Caki2 (cell line): Measurements from ENCODE around the gene PINK1. TPM values are rescaled to one million over a fixed set of nuclear protein-coding genes. Genes with fewer than 3 reads are reported as not detected.
"Not testable (repeated sequence)": the region's sequence is repeated elsewhere in the genome, so short reads cannot be mapped to it uniquely, and the experiment has no call there.

ENCODE experiments used
- DNase-seq: peaks from one replicate; pipeline ENCODE4 v3.0.0-alpha.2; 2015; ENCODE audit warnings: low read depth
- in situ Hi-C: cut with HindIII; loops from 2 replicates; pipeline ENCODE4 v1.10.0; 2016; ENCODE audit warnings: low sequenced_read_pairs, low pct_unique_long_range_greater_than_20kb, mixed read lengths
- total RNA-seq: library from RNA; depleted of rRNA; stranded (reverse); fragments of >200 nt; shearing (Covaris generic); gene quantifications from 2 replicates; pipeline ENCODE4 v1.2.3, GENCODE V29; 2014; ENCODE audit warnings: low replicate concordance

Gene PINK1
- total RNA-seq, 1 experiment from 2014 or later: 34.6 TPM

GRCh38 chr1:20663969-20664715 lies 30.9 kb downstream of the PINK1 start:
- in situ Hi-C loops: no loop called here
- no peak for DNase-seq

- in situ Hi-C loops: no loop called here
- DNase-seq: no peak
These were observed 32.5 kb downstream of the PINK1 start for GRCh38 chr1:20665726-20666125.

GRCh38 chr1:20666146-20666545 lies 32.9 kb downstream of the PINK1 start:
- in situ Hi-C loops: no loop called here
- DNase-seq: no peak

- in situ Hi-C loops: no loop called here
- DNase-seq: peak; percentile 21
These were observed 33.5 kb downstream of the PINK1 start for GRCh38 chr1:20666804-20667203.

- no peak for DNase-seq
- in situ Hi-C loops: no loop called here
These were observed 35.3 kb downstream of the PINK1 start for GRCh38 chr1:20668581-20668980.

- in situ Hi-C loops: no loop called here
These were observed 37.7 kb downstream of the PINK1 start for GRCh38 chr1:20670936-20671335.

GRCh38 chr1:20672265-20672632 lies 39.0 kb downstream of the PINK1 start:
- in situ Hi-C loops: no loop called here

More at GRCh38 chr1:20670936-20671335, 37.7 kb downstream of the PINK1 start:
- DNase-seq: no peak

GRCh38 chr1:20673626-20674025 lies 40.4 kb downstream of the PINK1 start:
- DNase-seq, in situ Hi-C loops: not testable (repeated sequence)

More at GRCh38 chr1:20672265-20672632, 39.0 kb downstream of the PINK1 start:
- no peak for DNase-seq

- no peak for DNase-seq
- in situ Hi-C loops: no loop called here
These were observed 45.3 kb downstream of the PINK1 start for GRCh38 chr1:20678599-20678998.

- DNase-seq: no peak
- in situ Hi-C loops: no loop called here
These were observed 47.0 kb downstream of the PINK1 start for GRCh38 chr1:20680269-20680668.

- DNase-seq: no peak
- in situ Hi-C loops: no loop called here
These were observed 48.7 kb downstream of the PINK1 start for GRCh38 chr1:20681999-20682398.

- no peak for DNase-seq
- in situ Hi-C loops: no loop called here
These were observed 49.4 kb downstream of the PINK1 start for GRCh38 chr1:20682571-20683236.

GRCh38 chr1:20683614-20684013 lies 50.4 kb downstream of the PINK1 start:
- DNase-seq: no peak
- in situ Hi-C loops: no loop called here

GRCh38 chr1:20684050-20684620 lies 50.9 kb downstream of the PINK1 start:
- in situ Hi-C loops: no loop called here
- no peak for DNase-seq

- DNase-seq: no peak
- in situ Hi-C loops: no loop called here
These were observed 51.4 kb downstream of the PINK1 start for GRCh38 chr1:20684651-20685050.

GRCh38 chr1:20685099-20685662 lies 51.9 kb downstream of the PINK1 start:
- in situ Hi-C loops: no loop called here
- DNase-seq: no peak

- in situ Hi-C loops: no loop called here
- no peak for DNase-seq
These were observed 52.5 kb downstream of the PINK1 start for GRCh38 chr1:20685741-20686140.

GRCh38 chr1:20686883-20687725 lies 53.8 kb downstream of the PINK1 start:
- in situ Hi-C loops: no loop called here
- DNase-seq: no peak
